Heart left ventricle (tissue), 16 donors: ENCODE measurements around the gene IFITM2. TPM values are rescaled to one million over a fixed set of nuclear protein-coding genes. Genes with fewer than 3 reads are reported as not detected.
"Not testable (repeated sequence)": the region's sequence is repeated elsewhere in the genome, so short reads cannot be mapped to it uniquely, and the experiment has no call there.

Experiments used
- ATAC-seq, 4 donors: fragments of 200-7000 bp; cut with Tn5 transposase; one replicate each; pipeline ENCODE4 v1.9.1; 2020 to 2022; ENCODE audit warnings: moderate library complexity in 4 of 4, mild to moderate bottlenecking in 3 of 4, moderate number of reproducible peaks in 1 of 4
- DNase-seq, 5 donors: peaks; one replicate each; pipeline ENCODE4 v3.0.0-alpha.2; 2020
- H3K27ac ChIP-seq, 12 donors: fragments of 200-600 bp; sonication (generic) in 4 of 12; one replicate each; pipeline versions ENCODE4 v1.5.0 to v1.8.0; 2016 to 2022; ENCODE audit warnings: mild to moderate bottlenecking in 2 of 12
- H3K27me3 ChIP-seq, 9 donors: fragments of 200-600 bp; sonication (generic) in 2 of 9; one replicate each; pipeline versions ENCODE4 v1.5.1 to v1.8.0; 2016 to 2022; ENCODE audit warnings: mild to moderate bottlenecking in 3 of 9
- H3K36me3 ChIP-seq, 9 donors: fragments of 200-600 bp; sonication (generic) in 2 of 9; one replicate each; pipeline versions ENCODE4 v1.5.0 to v1.8.0; 2018 to 2022; ENCODE audit warnings: mild to moderate bottlenecking in 2 of 9
- H3K4me1 ChIP-seq, 12 donors: fragments of 200-600 bp; sonication (generic) in 4 of 12; one replicate each; pipeline versions ENCODE4 v1.5.0 to v1.8.0; 2016 to 2022; ENCODE audit warnings: mild to moderate bottlenecking in 3 of 12
- H3K4me3 ChIP-seq, 12 donors: fragments of 200-600 bp; sonication (generic) in 4 of 12; one replicate each; pipeline versions ENCODE4 v1.5.0 to v1.8.0; 2017 to 2022; ENCODE audit warnings: mild to moderate bottlenecking in 9 of 12, moderate library complexity in 4 of 12
- H3K9me3 ChIP-seq, 12 donors: fragments of 200-600 bp; sonication (generic) in 4 of 12; one replicate each; pipeline versions ENCODE4 v1.5.0 to v1.8.0; 2016 to 2022; ENCODE audit warnings: mild to moderate bottlenecking in 1 of 12
- CTCF ChIP-seq, 12 donors: fragments of 200-600 bp; sonication (generic) in 4 of 12; IDR thresholded peaks; one replicate each; pipeline versions ENCODE4 v1.5.0 to v1.8.0; 2018 to 2022; ENCODE audit warnings: antibody characterized with exemption in 12 of 12, mild to moderate bottlenecking in 5 of 12
- POLR2A ChIP-seq, 2 donors: fragments of 450-650 bp; IDR thresholded peaks; one replicate each; pipeline ENCODE4 v1.6.1; 2017; ENCODE audit warnings: antibody characterized with exemption in 2 of 2, mild to moderate bottlenecking in 2 of 2, moderate library complexity in 2 of 2
- WGBS, 4 donors: extraction: QIAGEN DNeasy Blood & Tissue Kit in 2 of 4; methylation state at CpG; one replicate each; pipeline versions ENCODE4 v1.1.5 to v1.1.7; 2013 to 2018; 5-methylcytosine and 5-hydroxymethylcytosine counted together
- intact Hi-C, 10 donors: fragments of 100-400 bp; cut with DNase I; formaldehyde crosslinking; loops; one replicate each; pipeline versions ENCODE4 v1.11.1 to v1.14.2; 2022
- polyA plus RNA-seq, 2 donors: library from polyadenylated mRNA; stranded (reverse); fragments of 200-250 nt; gene quantifications; one replicate each; pipeline ENCODE4 v1.2.3, GENCODE V29; 2013
- total RNA-seq, 9 donors: library from RNA; depleted of rRNA in 2 of 9; stranded (reverse); fragments of >200 nt in 2 of 9; fragmentation: NEBNext Ultra II Directional in 3 of 9; extraction: Animal tissue kit (Norgen Biotek cat#: 25700) in 3 of 9; gene quantifications; one replicate each; pipeline versions ENCODE4 v1.1.0 to v1.2.4, GENCODE V29; 2016 to 2023
- donor health status: ischemic (EF 13 %, LVEDD 7.1; RV severe dilation, severe dysfunction).
- donor health status: healthy with polysubstance abuse.
- donor health status: DM: no; HTN: yes; CAD: no.
- donor health status: DM: no; HTN: no; CAD: no.
- donor health status: ischemic (EF 25% LVEDD 6.9; RV normal size, moderate dysfunction).
- donor health status: ischemic (EF 25% LVEDD 5.7; RV mildly dilated, moderate dysfunction).
- donor health status: healthy.
- donor health status: DM: yes; HTN: yes; CAD: no.
- donor health status: ischemic (EF 35%, LVEDD 5.7; RV mildly dilated, moderate dysfunction).
- donor health status: nonischemic (EF 11% LVEDD 7.7; RV severe dilation, severe dysfunction).
- donor health status: DM: yes; HTN: yes; CAD: no.
- donor health status: PGD.
- donor health status: ischemic (EF 29% LVEDD 5.4; RV normal size, mild dysfunction).
- donor health status: nonischemic (EF 23%, LVEDD 6.1; RV moderate dilation, normal function).

Gene IFITM2
- total and polyA plus RNA-seq, 11 donors: 116 to 501 (median 154) TPM

DNA sequence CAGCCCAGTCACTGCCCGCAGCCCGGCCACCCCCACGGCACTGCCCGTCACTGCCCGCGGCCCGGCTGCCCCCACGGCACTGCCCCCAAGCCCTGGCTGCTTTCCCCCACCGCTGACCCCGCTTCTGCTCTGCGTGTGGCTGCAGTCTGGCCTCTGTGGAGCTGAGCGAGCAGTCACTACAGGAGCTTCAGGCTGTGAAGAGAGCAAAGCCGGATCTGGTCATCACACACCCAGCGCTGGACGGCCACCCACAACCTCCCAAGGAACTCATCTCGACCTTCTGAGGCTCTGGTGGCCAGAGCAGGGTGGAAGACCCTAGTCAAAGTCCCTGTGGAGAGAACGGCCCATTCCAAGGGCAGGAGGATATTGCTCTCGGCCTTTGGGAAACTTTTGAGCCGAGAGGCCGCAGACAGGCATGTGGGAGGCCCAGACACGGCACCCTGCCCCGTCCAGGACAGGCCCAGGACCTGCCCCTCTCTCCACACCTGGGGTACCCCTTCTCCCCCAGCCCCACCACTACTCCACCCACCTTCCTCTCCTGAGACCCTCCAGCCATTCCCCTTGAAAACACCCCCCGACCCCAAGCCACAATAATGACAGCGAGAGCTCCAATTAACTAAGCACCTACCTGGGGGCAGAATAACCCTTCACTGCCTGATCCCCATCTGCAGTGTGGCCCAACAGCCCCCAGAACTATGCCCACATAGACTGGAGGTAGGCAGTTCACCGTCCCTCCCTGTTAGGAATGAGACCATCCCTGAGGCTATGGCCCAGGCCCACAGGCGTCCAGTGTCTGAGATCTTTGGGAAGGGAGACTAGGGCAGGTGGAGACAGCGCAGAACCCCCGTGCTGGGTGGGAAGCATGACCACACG lies 22.4 kb upstream of the IFITM2 start:
- no peak for ATAC-seq
- no peaks in the 10 kb centered on the region for H3K9me3 ChIP-seq
- H3K4me1 ChIP-seq: peaks cover 0 to 37% (median 16%) of the 10 kb centered on the region in 12 donors
- DNase-seq: peak in 2 of 5 donors; percentile 16 to 36
- H3K4me3 ChIP-seq: no peak overlapping the region
- intact Hi-C loops: no loop called here
- H3K27me3 ChIP-seq: peaks cover 25 to 70% (median 48%) of the 10 kb centered on the region in 9 donors
- 82 to 86% (median 84%) methylated on average over 20 to 29 of the region's 29 CpGs for WGBS, 4 donors
- H3K36me3 ChIP-seq: no peaks in the 10 kb centered on the region
- H3K27ac ChIP-seq: no peak overlapping the region
- TF ChIP-seq POLR2A (IDR thresholded peaks at IDR 0.05) (no peak), CTCF (IDR thresholded peaks at IDR 0.05) (no peak)

- no peak overlapping the region for H3K4me3 ChIP-seq
- no peak for ATAC-seq
- H3K9me3 ChIP-seq: no peaks in the 10 kb centered on the region
- WGBS, 4 donors: 82 to 91% (median 89%) methylated on average over 8 of the region's 8 CpGs
- H3K27me3 ChIP-seq: peaks cover 19 to 64% (median 42%) of the 10 kb centered on the region in 9 donors
- no peaks in the 10 kb centered on the region for H3K36me3 ChIP-seq
- peak in 1 of 5 donors; percentile 9 for DNase-seq
- H3K27ac ChIP-seq: no peak overlapping the region
- TF ChIP-seq CTCF (IDR thresholded peaks at IDR 0.05) (no peak), POLR2A (IDR thresholded peaks at IDR 0.05) (no peak)
- intact Hi-C loops: no loop called here
- peaks cover 0 to 31% (median 14%) of the 10 kb centered on the region in 12 donors for H3K4me1 ChIP-seq
Observed at GRCh38 chr11:285894-286220, 21.8 kb upstream of the IFITM2 start.

- H3K27ac ChIP-seq, H3K36me3 ChIP-seq, H3K9me3 ChIP-seq, intact Hi-C loops, ATAC-seq: not testable (repeated sequence)
- peak in 3 of 5 donors; percentile 3 to 14 (median 9) for DNase-seq
- Histone ChIP-seq H3K4me1 (peaks cover 0 to 24% (median 12%) of the 10 kb centered on the region in 12 donors), H3K4me3 (peak overlapping the region in 2 of 12 donors; percentile 71 to 92), H3K27me3 (peaks cover 6 to 51% (median 28%) of the 10 kb centered on the region in 9 donors)
- WGBS, 4 donors: 81 to 94% (median 87%) methylated on average over 27 of the region's 27 CpGs
Observed at GRCh38 chr11:286977-287820, 20.4 kb upstream of the IFITM2 start.

GRCh38 chr11:287821-288477 lies 19.7 kb upstream of the IFITM2 start:
- DNase-seq: peak; percentile 4 to 66 (median 26)
- intact Hi-C loops: loop anchor here in 1 of 10 donors (2.0 kb wide), 1 partner anchor 51 kb away; the partner anchor contains the start of genes PSMD13 and SIRT3

More at GRCh38 chr11:287821-288477, 19.7 kb upstream of the IFITM2 start:
- peak overlapping the region; percentile 61 to 92 (median 78) for H3K4me3 ChIP-seq
- ATAC-seq: no peak
- peaks cover 0 to 8% (median 0%) of the 10 kb centered on the region in 9 donors for H3K36me3 ChIP-seq
- peak overlapping the region in 6 of 12 donors; percentile 54 to 83 (median 71) for H3K27ac ChIP-seq
- 18 to 37% (median 24%) methylated on average over 35 to 41 of the region's 41 CpGs for WGBS, 4 donors
- H3K9me3 ChIP-seq: no peaks in the 10 kb centered on the region
- H3K27me3 ChIP-seq: peaks cover 0 to 43% (median 21%) of the 10 kb centered on the region in 9 donors
- TF ChIP-seq CTCF (IDR thresholded peaks at IDR 0.05): no peak
- TF ChIP-seq POLR2A (IDR thresholded peaks at IDR 0.05): no peak
- H3K4me1 ChIP-seq: peaks cover 0 to 24% (median 12%) of the 10 kb centered on the region in 12 donors
